Stimulated activated CD8-positive, alpha-beta memory T cell treated with anti-CD3 and anti-CD28 coated beads, Interleukin-12 subunit alpha, Interleukin-12 subunit beta, amount 100 ng/mL, for 24 hours (primary cell): ENCODE data around the gene DAAM2.

Experiments
- DNase-seq: peaks from one replicate; pipeline ENCODE4 v3.0.0-alpha.2; 2020; ENCODE audit errors: extremely low read depth

The DAAM2 gene

GRCh38 chr6:39887692-39888450 is 95.7 kb downstream of the DAAM2 start:
- no peak for DNase-seq

DNA sequence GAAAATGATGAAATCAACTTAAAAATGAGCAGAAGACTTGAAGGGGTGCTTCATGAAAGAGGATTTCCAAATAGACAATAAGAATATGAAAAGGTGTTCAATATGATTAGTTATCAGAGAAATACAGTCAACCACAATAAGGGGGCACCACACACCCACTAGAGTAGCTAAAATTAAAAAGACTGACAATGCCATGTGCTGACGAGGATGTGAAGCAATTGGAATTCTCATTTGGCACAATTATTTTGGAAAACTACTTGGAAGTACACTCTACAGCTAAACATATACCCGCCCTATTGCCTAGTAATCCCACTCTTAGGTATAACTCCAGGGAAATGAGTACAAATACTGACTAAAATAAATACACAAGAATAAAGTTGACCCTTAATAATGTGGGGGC is 97.1 kb downstream of the DAAM2 start:
- no peak for DNase-seq

DNA sequence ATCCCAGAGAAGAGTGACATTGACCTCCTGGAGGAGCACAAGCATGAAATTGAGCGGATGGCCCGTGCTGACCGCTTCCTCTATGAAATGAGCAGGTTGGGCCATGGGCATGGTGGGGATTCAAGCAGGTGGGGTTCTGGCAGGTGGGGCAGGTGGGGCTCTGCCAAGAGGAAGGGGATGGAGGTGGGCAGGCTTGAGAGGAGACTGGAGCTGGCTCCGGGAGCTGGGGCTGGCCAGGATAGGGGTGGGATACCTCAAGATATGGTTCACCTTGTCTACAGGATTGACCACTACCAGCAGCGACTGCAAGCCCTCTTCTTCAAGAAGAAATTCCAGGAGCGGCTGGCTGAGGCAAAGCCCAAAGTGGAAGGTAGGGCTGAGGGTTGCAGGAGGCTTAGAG is 99.2 kb downstream of the DAAM2 start:
- no peak for DNase-seq

DNA sequence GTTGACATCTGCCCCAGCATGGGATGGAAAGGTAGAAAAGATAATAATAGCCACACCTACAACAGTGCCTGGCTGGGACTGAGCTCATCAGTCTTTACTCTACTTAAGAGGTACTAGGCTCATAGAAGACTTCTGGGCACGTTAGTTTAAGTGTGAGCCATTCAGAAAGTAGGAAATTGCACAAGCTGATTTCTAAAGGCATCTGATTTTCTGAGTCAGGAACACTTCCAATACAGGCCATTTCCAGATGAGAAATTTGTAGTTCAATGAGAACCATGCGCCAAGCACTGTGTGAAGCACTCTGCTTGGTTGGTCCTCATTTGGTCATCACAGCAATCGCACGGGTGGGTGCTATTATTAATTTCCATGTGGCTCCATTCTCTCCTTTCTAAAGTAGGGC is 99.8 kb downstream of the DAAM2 start:
- DNase-seq, result no peak

DNA sequence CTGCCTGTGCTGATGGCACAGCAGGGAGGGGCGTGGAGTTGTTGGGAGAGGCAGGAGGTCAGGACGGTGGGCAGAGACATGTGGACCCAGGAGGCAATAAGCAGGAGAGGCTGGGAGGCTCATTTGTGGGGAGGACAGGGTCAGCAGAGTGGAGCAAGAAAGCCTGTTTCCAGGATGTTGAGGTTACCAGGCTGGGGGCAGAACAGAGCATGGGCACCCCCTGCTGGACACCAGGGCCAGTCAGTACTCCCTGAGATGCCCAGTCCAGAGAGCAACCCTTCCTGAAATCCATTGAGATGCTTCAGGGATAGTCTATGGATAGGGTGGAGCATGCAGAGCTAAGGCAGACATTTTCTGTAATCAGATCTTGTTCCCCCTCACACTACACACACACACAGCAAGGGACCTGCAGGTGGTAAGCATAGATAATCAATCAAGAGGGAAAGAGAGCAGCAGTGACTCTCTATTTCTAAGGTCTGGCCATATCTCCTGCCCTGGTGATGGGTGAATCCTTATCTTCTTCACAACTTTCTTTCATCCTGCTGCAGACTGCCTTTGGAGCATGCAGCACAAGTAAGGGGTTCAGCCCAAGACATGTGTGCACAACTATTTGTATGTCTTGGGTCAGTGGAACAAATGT is 100.4 kb downstream of the DAAM2 start:
- DNase-seq, result no peak

GRCh38 chr6:39893286-39893685 is 101.1 kb downstream of the DAAM2 start:
- no peak for DNase-seq

GRCh38 chr6:39896701-39897100 is 104.5 kb downstream of the DAAM2 start:
- no peak for DNase-seq

GRCh38 chr6:39897698-39898097 is 105.5 kb downstream of the DAAM2 start:
- no peak for DNase-seq

GRCh38 chr6:39898625-39899024 is 106.4 kb downstream of the DAAM2 start:
- no peak for DNase-seq

DNA sequence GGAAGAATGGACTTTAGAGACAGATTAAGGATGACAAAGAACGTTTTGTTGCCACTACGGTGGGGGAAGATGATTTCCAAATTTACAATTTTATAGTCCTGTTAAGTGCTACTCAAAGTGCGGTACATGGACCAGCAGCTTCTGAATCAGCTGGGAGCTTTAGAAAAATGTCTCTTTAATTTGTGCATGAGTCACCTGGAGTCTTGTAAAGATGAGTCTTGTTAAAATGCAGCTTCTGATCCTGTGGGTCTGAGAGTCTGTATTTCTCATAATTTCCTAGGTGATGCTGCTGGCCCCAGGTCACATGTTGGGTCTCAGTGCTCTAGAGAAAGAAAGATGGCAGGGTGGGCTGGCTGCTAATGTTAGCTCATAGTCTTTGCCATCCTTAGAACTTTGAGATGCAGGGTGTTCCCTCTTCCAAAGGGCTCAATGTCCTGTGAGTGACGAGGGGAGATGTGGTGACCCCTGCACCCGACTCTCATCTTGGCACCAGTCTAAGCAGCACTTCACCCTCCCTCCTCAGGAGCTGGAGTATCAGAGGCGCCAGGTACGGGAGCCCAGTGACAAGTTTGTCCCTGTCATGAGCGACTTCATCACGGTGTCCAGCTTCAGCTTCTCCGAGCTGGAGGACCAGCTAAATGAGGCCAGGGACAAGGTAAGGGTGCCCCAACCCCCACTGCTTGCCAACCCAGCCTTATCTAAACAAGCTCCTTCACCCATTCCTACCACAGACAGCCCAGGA is 107.5 kb downstream of the DAAM2 start:
- DNase-seq, result no peak

GRCh38 chr6:39901116-39901655 is 109.0 kb downstream of the DAAM2 start:
- no peak for DNase-seq

- DNase-seq, result no peak
These were observed 109.5 kb downstream of the DAAM2 start for GRCh38 chr6:39901670-39902069.

GRCh38 chr6:39902136-39902535 is 110.0 kb downstream of the DAAM2 start:
- no peak for DNase-seq

DNA sequence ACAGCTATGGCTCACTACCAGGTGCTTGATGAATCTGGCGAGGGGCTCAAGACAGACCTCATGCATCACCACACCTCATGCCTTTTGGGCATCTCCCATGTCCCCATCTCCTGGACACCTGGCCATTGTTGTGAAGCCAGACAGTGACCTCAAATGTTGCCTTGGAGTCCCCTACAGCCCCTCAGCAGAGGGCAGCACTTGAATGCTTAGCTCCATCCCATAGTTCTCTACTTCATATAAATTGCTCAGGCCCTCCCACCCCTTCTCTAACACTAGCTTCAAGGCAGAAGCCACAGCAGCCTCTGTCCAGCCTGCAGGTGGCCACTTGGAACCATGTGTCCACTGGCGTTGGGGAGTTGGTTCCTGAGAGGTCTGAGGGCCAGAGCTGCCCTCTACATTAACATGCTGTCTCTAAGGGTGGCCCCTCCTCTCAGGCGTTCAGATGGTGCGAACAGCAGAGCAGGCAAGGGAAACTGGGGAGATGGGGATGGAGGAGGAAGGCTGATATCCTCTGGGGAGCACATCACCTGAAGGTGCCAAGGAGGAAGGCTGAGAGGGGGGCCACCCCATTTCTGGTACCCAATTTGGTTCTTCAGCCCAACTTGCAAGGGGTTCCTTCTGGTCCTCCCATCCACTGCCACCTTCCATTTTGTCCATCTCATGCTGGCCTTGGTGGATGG is 110.8 kb downstream of the DAAM2 start:
- DNase-seq, result no peak

- DNase-seq, result no peak
These were observed 111.5 kb downstream of the DAAM2 start for GRCh38 chr6:39903656-39904055.

DNA sequence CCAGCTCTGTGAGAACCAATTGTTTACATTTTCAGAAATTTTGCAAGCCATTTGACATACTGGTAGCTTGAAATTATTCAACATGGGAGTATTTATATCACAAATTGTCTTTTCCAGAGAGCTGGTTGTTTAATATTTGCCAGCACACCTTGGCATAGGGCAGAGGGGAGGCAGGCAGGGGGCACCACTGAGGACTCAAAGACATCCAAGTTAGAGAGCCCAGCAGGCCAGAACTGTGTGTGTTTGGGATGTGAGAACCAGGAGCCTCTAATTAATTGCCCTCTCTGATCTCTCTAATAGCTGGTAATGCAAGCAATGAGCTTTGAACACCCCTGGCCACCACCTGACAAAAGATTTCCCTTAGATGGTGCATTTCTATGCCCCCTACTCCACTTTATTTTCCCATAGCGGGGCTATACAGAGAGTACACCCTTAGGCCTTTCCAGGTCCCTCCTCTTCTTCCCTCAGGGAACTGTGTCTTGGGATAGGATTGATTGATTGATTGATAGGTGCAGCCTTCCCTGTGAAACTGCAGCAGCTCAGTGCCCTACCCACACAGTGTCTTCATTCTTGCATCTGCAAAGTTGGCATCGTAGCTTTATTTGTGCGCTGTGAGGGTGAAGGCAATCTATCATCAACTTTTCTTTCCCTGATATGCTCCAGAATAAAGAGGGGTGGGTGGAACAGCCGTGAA is 112.9 kb downstream of the DAAM2 start:
- no peak for DNase-seq

DNA sequence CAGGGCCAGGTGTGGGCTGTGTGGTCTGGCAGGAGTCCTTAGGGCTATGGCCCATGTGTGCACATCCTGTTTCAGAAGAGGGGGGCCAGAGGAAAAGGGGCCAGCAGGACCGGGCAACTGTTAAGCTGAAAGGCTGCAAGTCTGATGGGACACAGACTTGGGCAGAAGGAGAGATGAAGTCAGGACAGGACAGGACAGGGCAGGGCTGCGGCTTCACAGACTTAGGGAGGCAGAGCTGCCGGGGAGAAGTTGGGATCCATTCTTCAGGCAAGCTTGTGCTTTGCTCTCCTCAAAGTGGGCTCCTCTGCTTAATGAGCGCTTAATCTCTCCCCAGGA is 113.4 kb downstream of the DAAM2 start:
- no peak for DNase-seq

GRCh38 chr6:39906318-39906761 is 114.2 kb downstream of the DAAM2 start:
- DNase-seq, result no peak

DNA sequence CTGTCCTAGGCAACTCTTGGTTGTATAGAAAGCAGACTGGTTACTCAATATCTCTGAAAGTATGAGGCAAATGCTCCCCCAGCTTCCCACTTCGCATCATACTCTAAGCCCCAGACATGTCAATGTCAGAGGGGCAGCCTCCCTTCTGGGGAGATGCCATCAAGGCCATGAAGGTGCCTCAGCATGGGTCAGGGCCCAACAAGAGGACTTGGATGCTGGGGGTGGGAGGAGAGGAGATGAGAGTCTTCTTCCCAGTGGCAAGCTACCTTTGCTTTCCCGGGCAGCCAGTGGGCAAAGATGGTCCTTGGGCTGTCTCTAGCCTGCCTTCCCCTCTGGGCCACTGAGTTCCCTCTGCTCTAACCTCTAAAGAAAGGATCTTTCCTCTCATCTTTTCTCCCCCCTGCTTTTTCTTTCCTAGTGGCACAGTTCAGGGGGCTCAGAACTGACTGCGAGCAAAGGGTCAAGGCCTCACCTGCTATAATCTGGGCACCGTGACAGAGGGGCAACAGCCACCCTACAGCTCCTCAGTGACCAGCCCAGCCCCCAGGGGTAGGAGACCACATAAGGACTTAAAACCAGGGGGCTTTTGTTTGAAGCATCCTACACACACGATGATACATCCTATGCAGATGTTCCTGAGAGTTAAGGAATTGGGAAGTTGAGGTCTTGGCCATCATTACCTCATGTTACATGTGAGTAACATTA is 115.8 kb downstream of the DAAM2 start:
- no peak for DNase-seq

DNA sequence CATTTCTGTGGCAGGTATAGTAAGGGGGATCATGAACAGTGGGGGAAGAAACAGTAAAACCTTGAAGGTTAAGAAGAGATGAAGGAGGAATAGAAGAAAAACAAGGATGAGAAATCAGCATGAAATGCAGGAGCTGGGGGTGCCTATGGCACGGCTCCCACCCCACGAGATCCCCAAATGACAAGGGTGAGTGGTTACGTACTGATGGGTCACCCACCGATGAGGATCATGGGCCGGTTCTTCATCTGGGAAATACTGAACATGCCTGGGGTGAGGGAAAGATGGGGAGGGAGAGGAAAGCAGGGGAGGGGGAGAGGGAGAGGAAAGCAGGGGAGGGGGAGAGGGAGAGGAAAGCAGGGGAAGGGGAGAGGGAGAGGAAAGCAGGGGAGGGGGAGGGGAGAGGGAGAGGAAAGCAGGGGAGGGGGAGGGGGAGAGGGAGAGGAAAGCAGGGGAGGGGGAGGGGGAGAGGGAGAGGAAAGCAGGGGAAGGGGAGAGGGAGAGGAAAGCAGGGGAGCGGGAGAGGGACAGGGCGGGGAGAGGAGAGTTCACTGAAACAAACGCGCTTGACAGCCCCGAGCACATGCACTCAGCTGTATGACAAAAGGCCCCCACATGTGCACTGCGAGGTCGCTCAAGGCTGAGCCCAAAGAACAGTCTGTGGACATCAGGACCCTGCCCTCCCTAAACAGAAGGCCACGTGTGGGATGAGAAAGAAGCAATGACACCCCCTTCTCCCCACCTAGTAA is 116.8 kb downstream of the DAAM2 start:
- no peak for DNase-seq
